ENCODE results near the gene GSTM3. TPM values are rescaled to one million over a fixed set of nuclear protein-coding genes. Genes with fewer than 3 reads are reported as not detected.

The GSTM3 gene
- total and polyA plus RNA-seq, 2 experiments from 2014 or later: 3.1 to 4.1 TPM

- TF ChIP-seq ZNF462 (CRISPR knock-in tag; IDR thresholded peaks at IDR 0.05) (no peak), STAT1 (IDR thresholded peaks at IDR 0.05; ENCODE audit: unreplicated experiment) (no peak)
Measured at GRCh38 chr1:109754738-109755137, 13.9 kb upstream of the GSTM3 start (continued).

GRCh38 chr1:109751531-109752260, 10.9 kb upstream of the GSTM3 start:
- peaks cover 12% of the 10 kb centered on the region for H3K27me3 Mint-ChIP-seq (ENCODE audit: insufficient read depth, low read depth, poor library complexity)
- ATAC-seq (no peak), DNase-seq (ENCODE audit: low spot score) (no peak)
- H3K27me3 ChIP-seq (ENCODE audit: insufficient read depth): no peaks in the 10 kb centered on the region
- H3K4me3 ChIP-seq: no peak overlapping the region
- no peaks in the 10 kb centered on the region for H3K4me1 ChIP-seq (ENCODE audit: insufficient read depth)
- H3K36me3 Mint-ChIP-seq (ENCODE audit: low read depth): peaks cover 9% of the 10 kb centered on the region; the same call in 2 of the 3 replicates
- no peaks in the 10 kb centered on the region for H4K20me1 ChIP-seq (replicated peaks; ENCODE audit: insufficient read depth)
- no peaks in the 10 kb centered on the region for H3K79me2 ChIP-seq (replicated peaks; ENCODE audit: insufficient read depth)
- no peak overlapping the region for H3K27ac ChIP-seq (ENCODE audit: low read depth)
- no peaks in the 10 kb centered on the region for H3K36me3 ChIP-seq (ENCODE audit: insufficient read depth)
- H3K9me3 Mint-ChIP-seq: peaks cover 23% of the 10 kb centered on the region
- H3K9me2 ChIP-seq (ENCODE audit: insufficient read depth): no peaks in the 10 kb centered on the region
- no peak overlapping the region for H2AFZ ChIP-seq
- H3K4me3 Mint-ChIP-seq: no peak overlapping the region
- H3K27ac Mint-ChIP-seq: no peak overlapping the region
- no peaks in the 10 kb centered on the region for H3F3A ChIP-seq (replicated peaks; ENCODE audit: low read depth)
- no peak overlapping the region for H3K4me2 ChIP-seq
- H3K4me1 Mint-ChIP-seq: no peaks in the 10 kb centered on the region
- TF ChIP-seq EZH2phosphoT487 (IDR thresholded peaks at IDR 0.05; ENCODE audit: unreplicated experiment) (no peak), REST (IDR thresholded peaks at IDR 0.05; ENCODE audit: unreplicated experiment) (no peak), EZH2 (IDR thresholded peaks at IDR 0.05; ENCODE audit: low read depth, unreplicated experiment) (no peak), STAT1 (IDR thresholded peaks at IDR 0.05; ENCODE audit: unreplicated experiment) (no peak), CTCF (conservative IDR thresholded peaks at IDR 0.05; ENCODE audit: low read depth in 2 of 2) (no peak), NANOG (IDR thresholded peaks at IDR 0.05; ENCODE audit: borderline replicate concordance) (no peak), POLR2AphosphoS5 (IDR thresholded peaks at IDR 0.05; ENCODE audit: low read depth) (no peak), ETS1 (IDR thresholded peaks at IDR 0.05) (no peak), JUNB (IDR thresholded peaks at IDR 0.05; ENCODE audit: unreplicated experiment) (no peak), ZNF331 (CRISPR knock-in tag; IDR thresholded peaks at IDR 0.05; ENCODE audit: low read depth) (no peak), ZNF114 (CRISPR knock-in tag; IDR thresholded peaks at IDR 0.05) (no peak), CREB1 (CRISPR knock-in tag; IDR thresholded peaks at IDR 0.05; ENCODE audit: low read depth) (no peak)

Data from GM23338 (cell line).